ENCODE data around the gene ASB2. TPM values are rescaled to one million over a fixed set of nuclear protein-coding genes. Genes with fewer than 3 reads are reported as not detected.

Gene ASB2
- polyA plus RNA-seq, 1 donor from 2014 or later: 0.26 TPM

- Histone ChIP-seq H3K9ac (ENCODE audit: low read length) (no peak overlapping the region), H3F3A (ENCODE audit: insufficient read depth, low read length, poor library complexity, severe bottlenecking) (no peaks in the 10 kb centered on the region), H3K4me3 (ENCODE audit: low read length) (no peak overlapping the region), H3K36me3 (ENCODE audit: insufficient read depth, low read length) (no peaks in the 10 kb centered on the region), H3K9me2 (ENCODE audit: insufficient read depth, low read length) (no peaks in the 10 kb centered on the region), H4K20me1 (ENCODE audit: insufficient read depth) (no peaks in the 10 kb centered on the region), H3K4me2 (ENCODE audit: low read length) (no peak overlapping the region), H2AFZ (ENCODE audit: low read depth, low read length) (no peak overlapping the region), H3K9me3 (ENCODE audit: low read length) (no peaks in the 10 kb centered on the region), H3K79me2 (replicated peaks; ENCODE audit: insufficient read depth, low read length) (no peaks in the 10 kb centered on the region), H3K27ac (ENCODE audit: low read length) (no peak overlapping the region), H3K27me3 (ENCODE audit: insufficient read depth, low read depth, low read length) (no peaks in the 10 kb centered on the region)
- TF ChIP-seq EZH2 (IDR thresholded peaks at IDR 0.05; ENCODE audit: borderline replicate concordance, insufficient read depth, low read length, poor library complexity, severe bottlenecking) (no peak), SMC3 (conservative IDR thresholded peaks at IDR 0.05; ENCODE audit: poor library complexity) (no peak)
Measured at GRCh38 chr14:94021416-94022157, 45.2 kb upstream of the ASB2 start.

GRCh38 chr14:94021001-94021400, 44.6 kb upstream of the ASB2 start:
- TF ChIP-seq RAD21 (conservative IDR thresholded peaks at IDR 0.05) (no peak), EZH2 (IDR thresholded peaks at IDR 0.05; ENCODE audit: borderline replicate concordance, insufficient read depth, low read length, poor library complexity, severe bottlenecking) (no peak), EP300 (conservative IDR thresholded peaks at IDR 0.05; ENCODE audit: poor library complexity, severe bottlenecking) (no peak), REST (IDR thresholded peaks at IDR 0.05; ENCODE audit: borderline replicate concordance) (no peak), POLR2AphosphoS5 (IDR thresholded peaks at IDR 0.05) (no peak), TAF1 (IDR thresholded peaks at IDR 0.05; ENCODE audit: low read depth) (no peak), SMC3 (conservative IDR thresholded peaks at IDR 0.05; ENCODE audit: poor library complexity) (no peak), MXI1 (conservative IDR thresholded peaks at IDR 0.05; ENCODE audit: poor library complexity, severe bottlenecking) (no peak)
- TF ChIP-seq, protein P1, sequence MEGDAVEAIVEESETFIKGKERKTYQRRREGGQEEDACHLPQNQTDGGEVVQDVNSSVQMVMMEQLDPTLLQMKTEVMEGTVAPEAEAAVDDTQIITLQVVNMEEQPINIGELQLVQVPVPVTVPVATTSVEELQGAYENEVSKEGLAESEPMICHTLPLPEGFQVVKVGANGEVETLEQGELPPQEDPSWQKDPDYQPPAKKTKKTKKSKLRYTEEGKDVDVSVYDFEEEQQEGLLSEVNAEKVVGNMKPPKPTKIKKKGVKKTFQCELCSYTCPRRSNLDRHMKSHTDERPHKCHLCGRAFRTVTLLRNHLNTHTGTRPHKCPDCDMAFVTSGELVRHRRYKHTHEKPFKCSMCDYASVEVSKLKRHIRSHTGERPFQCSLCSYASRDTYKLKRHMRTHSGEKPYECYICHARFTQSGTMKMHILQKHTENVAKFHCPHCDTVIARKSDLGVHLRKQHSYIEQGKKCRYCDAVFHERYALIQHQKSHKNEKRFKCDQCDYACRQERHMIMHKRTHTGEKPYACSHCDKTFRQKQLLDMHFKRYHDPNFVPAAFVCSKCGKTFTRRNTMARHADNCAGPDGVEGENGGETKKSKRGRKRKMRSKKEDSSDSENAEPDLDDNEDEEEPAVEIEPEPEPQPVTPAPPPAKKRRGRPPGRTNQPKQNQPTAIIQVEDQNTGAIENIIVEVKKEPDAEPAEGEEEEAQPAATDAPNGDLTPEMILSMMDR (IDR thresholded peaks at IDR 0.05; ENCODE audit: poor library complexity, severe bottlenecking): no peak

More at GRCh38 chr14:94021001-94021400, 44.6 kb upstream of the ASB2 start:
- no peak overlapping the region for H2AFZ ChIP-seq (ENCODE audit: low read depth, low read length)
- no peaks in the 10 kb centered on the region for H3K9me2 ChIP-seq (ENCODE audit: insufficient read depth, low read length)
- no peak overlapping the region for H3K9ac ChIP-seq (ENCODE audit: low read length)
- no peaks in the 10 kb centered on the region for H3K36me3 ChIP-seq (ENCODE audit: insufficient read depth, low read length)
- H3K79me2 ChIP-seq (replicated peaks; ENCODE audit: insufficient read depth, low read length): no peaks in the 10 kb centered on the region
- H3K9me3 ChIP-seq (ENCODE audit: low read length): no peaks in the 10 kb centered on the region
- no peak overlapping the region for H3K4me2 ChIP-seq (ENCODE audit: low read length)
- H4K20me1 ChIP-seq (ENCODE audit: insufficient read depth): no peaks in the 10 kb centered on the region
- no peak overlapping the region for H3K27ac ChIP-seq (ENCODE audit: low read length)
- no peaks in the 10 kb centered on the region for H3F3A ChIP-seq (ENCODE audit: insufficient read depth, low read length, poor library complexity, severe bottlenecking)
- H3K4me3 ChIP-seq (ENCODE audit: low read length): no peak overlapping the region
- no peaks in the 10 kb centered on the region for H3K27me3 ChIP-seq (ENCODE audit: insufficient read depth, low read depth, low read length)
